Ureter (tissue), 1 donor: ENCODE measurements around the gene CCDC186. TPM values are rescaled to one million over a fixed set of nuclear protein-coding genes. Genes with fewer than 3 reads are reported as not detected.
"Not testable (repeated sequence)": the region's sequence is repeated elsewhere in the genome, so short reads cannot be mapped to it uniquely, and the experiment has no call there.

Experiments
- DNase-seq: peaks from one replicate; pipeline ENCODE4 v3.0.0-alpha.2; 2020; ENCODE audit warnings: low spot score
- total RNA-seq: library from RNA; stranded (reverse); gene quantifications from one replicate; pipeline ENCODE4 v1.2.4, GENCODE V29; 2023
- donor health status: DM: yes; HTN: yes; CAD: no.

CCDC186 gene
- total RNA-seq, 1 donor from 2014 or later: 30.7 TPM

- DNase-seq: no peak
These were observed 441 bp downstream of the CCDC186 start for GRCh38 chr10:114173603-114173920.

- DNase-seq: no peak
These were observed 1.0 kb downstream of the CCDC186 start for GRCh38 chr10:114172776-114173602.

GRCh38 chr10:114172216-114172615 lies 1.8 kb downstream of the CCDC186 start:
- DNase-seq: no peak

- DNase-seq: no peak
These were observed 5.5 kb downstream of the CCDC186 start for GRCh38 chr10:114168450-114169009.

- no peak for DNase-seq
These were observed 6.0 kb downstream of the CCDC186 start for GRCh38 chr10:114167985-114168384.

- DNase-seq: no peak
These were observed 7.5 kb downstream of the CCDC186 start for GRCh38 chr10:114166494-114166893.

GRCh38 chr10:114166043-114166442 lies 8.0 kb downstream of the CCDC186 start:
- DNase-seq: no peak

GRCh38 chr10:114163062-114163461 lies 10.9 kb downstream of the CCDC186 start:
- DNase-seq: no peak

GRCh38 chr10:114157912-114158311 lies 16.1 kb downstream of the CCDC186 start:
- DNase-seq: no peak

- no peak for DNase-seq
These were observed 22.1 kb downstream of the CCDC186 start for GRCh38 chr10:114151892-114152291.

- DNase-seq: no peak
These were observed 22.5 kb downstream of the CCDC186 start for GRCh38 chr10:114151486-114151885.

- not testable (repeated sequence) for DNase-seq
These were observed 24.5 kb downstream of the CCDC186 start for GRCh38 chr10:114149476-114149875.

GRCh38 chr10:114143160-114143559 lies 30.8 kb downstream of the CCDC186 start:
- no peak for DNase-seq

- no peak for DNase-seq
These were observed 32.0 kb downstream of the CCDC186 start for GRCh38 chr10:114142018-114142417.

- not testable (repeated sequence) for DNase-seq
These were observed 33.2 kb downstream of the CCDC186 start for GRCh38 chr10:114140827-114141226.

GRCh38 chr10:114140036-114140435 lies 34.0 kb downstream of the CCDC186 start:
- no peak for DNase-seq

GRCh38 chr10:114138581-114138980 lies 35.4 kb downstream of the CCDC186 start:
- DNase-seq: no peak

- no peak for DNase-seq
These were observed 38.5 kb downstream of the CCDC186 start for GRCh38 chr10:114135476-114135875.

GRCh38 chr10:114131094-114131493 lies 42.9 kb downstream of the CCDC186 start:
- no peak for DNase-seq

GRCh38 chr10:114121031-114121430 lies 53.0 kb downstream of the CCDC186 start:
- no peak for DNase-seq

- DNase-seq: no peak
These were observed 55.5 kb downstream of the CCDC186 start for GRCh38 chr10:114118514-114118913.

GRCh38 chr10:114117728-114118127 lies 56.3 kb downstream of the CCDC186 start:
- DNase-seq: no peak

- DNase-seq: no peak
These were observed 58.1 kb downstream of the CCDC186 start for GRCh38 chr10:114115661-114116445.
